ENCODE results near the gene SF3B6. TPM values are rescaled to one million over a fixed set of nuclear protein-coding genes. Genes with fewer than 3 reads are reported as not detected.
A peak's percentile ranks its signal among the peaks of the same experiment; 100 is the strongest.

The SF3B6 gene
- total and polyA plus RNA-seq, 12 donors: 29.2 to 81.7 (median 57.4) TPM

DNA sequence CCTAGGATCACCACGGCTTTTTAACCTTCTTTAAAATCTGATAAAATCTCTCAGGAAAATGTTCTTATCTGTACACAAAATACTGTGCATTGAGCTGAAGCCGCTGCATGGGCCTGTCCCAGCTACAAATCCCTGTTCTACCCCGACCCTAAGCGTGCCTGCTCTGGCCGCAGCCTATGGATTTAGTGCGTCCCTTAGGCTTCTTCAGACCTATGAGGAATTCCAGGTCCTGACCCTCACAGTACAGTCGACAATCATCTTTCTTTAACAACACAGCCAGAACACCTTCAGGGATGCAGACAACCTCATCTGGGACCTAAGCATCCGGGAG, 28.5 kb downstream of the SF3B6 start:
- H3K27me3 ChIP-seq: peaks cover 0 to 22% (median 0%) of the 10 kb centered on the region in 7 donors
- H3K27ac ChIP-seq: no peak overlapping the region
- no peaks in the 10 kb centered on the region for H3K36me3 ChIP-seq
- intact Hi-C loops (cut with DNase I): loop anchor here in 3 of 10 donors (2.0 to 10.0 kb wide), 4 partner anchors 29 to 123 kb away; partner anchors contain the start of genes ATAD2B (in 3 of the 3), SF3B6 (in 1 of the 3) and TP53I3 (in 1 of the 3)
- H3K4me3 ChIP-seq: peak overlapping the region in 9 of 10 donors; percentile 20 to 87 (median 73)
- no peak for DNase-seq
- ATAC-seq: peak in 1 of 8 donors; percentile 9
- WGBS, 2 donors: 33 to 48% methylated on average over 8 of the region's 8 CpGs
- no peaks in the 10 kb centered on the region for H3K9me3 ChIP-seq
- peaks cover 0 to 38% (median 29%) of the 10 kb centered on the region in 9 donors for H3K4me1 ChIP-seq
- TF ChIP-seq CTCF (IDR thresholded peaks at IDR 0.05): no peak

DNA sequence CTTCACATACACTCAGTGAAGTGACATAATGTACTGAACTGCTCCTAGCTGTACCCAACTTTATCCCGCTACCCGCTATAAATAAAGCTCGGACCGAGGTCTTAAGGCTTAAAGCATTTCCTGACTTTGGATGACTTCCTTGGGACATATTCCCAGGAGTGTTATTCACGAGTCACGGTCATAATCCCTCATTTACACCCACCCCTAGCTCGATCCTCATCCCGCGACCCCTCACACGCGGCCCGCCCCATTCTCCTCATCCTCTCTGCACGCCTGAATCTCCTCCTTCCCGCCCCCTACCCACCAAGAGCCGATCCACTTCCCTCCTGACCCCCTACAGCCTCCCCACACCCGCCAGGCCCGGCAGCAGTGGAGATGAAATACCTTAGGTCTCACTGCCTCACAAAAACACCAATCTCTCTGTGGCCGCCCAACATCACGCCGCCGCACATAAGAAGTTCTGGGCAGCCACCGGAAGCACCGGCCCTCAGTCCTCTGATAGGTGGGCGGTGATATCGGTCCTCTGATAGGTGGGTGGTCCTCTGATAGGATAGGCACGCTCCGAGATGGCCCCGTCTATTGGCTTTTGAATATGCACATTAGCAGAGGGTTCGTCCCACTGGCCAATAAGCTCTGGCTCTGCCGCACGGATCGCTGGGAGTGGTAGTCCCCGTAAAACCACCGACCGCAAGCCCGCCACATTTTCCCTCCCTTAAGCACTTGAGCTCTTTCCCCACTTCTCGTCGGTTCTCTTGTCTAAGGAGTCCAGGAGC, 29.0 kb downstream of the SF3B6 start, which contains the start of gene WDCP:
WDCP (minus strand) TSS at position 462 of the 773 bp plus-strand sequence. CDS start 7,897 bp downstream, outside the sequence.
- peak; percentile 89 to 97 for DNase-seq
- Histone ChIP-seq H3K27ac (peak within 1 kb of the TSS in 9 of 10 donors; percentile 47 to 87 (median 71)), H3K4me1 (peaks cover 0 to 38% (median 29%) of the 10 kb centered on the region in 9 donors), H3K9me3 (no peaks in the 10 kb centered on the region), H3K27me3 (peaks cover 0 to 22% (median 0%) of the 10 kb centered on the region in 7 donors), H3K36me3 (no peaks in the 10 kb centered on the region), H3K4me3 (peak within 1 kb of the TSS; percentile 39 to 87 (median 74))
- no peak for TF ChIP-seq CTCF (IDR thresholded peaks at IDR 0.05)
- WGBS, 2 donors: 0 to 1% methylated on average over 38 of the region's 38 CpGs
- peak; percentile 99 to 100 (median 99) for ATAC-seq
- intact Hi-C loops (cut with DNase I): loop anchor here in 3 of 10 donors (2.0 to 10.0 kb wide), 4 partner anchors 30 to 122 kb away; partner anchors contain the start of genes ATAD2B (in 3 of the 3), SF3B6 (in 1 of the 3) and TP53I3 (in 1 of the 3)

- Histone ChIP-seq H3K4me3 (peak overlapping the region; percentile 39 to 87 (median 74)), H3K9me3 (no peaks in the 10 kb centered on the region), H3K4me1 (peaks cover 0 to 38% (median 29%) of the 10 kb centered on the region in 9 donors), H3K36me3 (no peaks in the 10 kb centered on the region), H3K27me3 (peaks cover 0 to 22% (median 0%) of the 10 kb centered on the region in 7 donors), H3K27ac (peak overlapping the region in 6 of 10 donors; percentile 47 to 87 (median 72))
- intact Hi-C loops (cut with DNase I): loop anchor here in 3 of 10 donors (2.0 to 10.0 kb wide), 4 partner anchors 30 to 122 kb away; partner anchors contain the start of genes ATAD2B (in 3 of the 3), SF3B6 (in 1 of the 3) and TP53I3 (in 1 of the 3)
- TF ChIP-seq CTCF (IDR thresholded peaks at IDR 0.05): no peak
- DNase-seq: no peak
- ATAC-seq: no peak
- WGBS, 2 donors: 2 to 4% methylated on average over 2 of the region's 2 CpGs
Measured at GRCh38 chr2:24046599-24046929, 29.6 kb downstream of the SF3B6 start.
